Liver (tissue), 9 donors: ENCODE data around the gene CHST6. TPM values are rescaled to one million over a fixed set of nuclear protein-coding genes. Genes with fewer than 3 reads are reported as not detected.
"Not testable (repeated sequence)": the region's sequence is repeated elsewhere in the genome, so short reads cannot be mapped to it uniquely, and the experiment has no call there.

Experiments used
- DNase-seq: peaks from one replicate; pipeline ENCODE4 v3.0.0-alpha.2; 2017; ENCODE audit warnings: low spot score
- H3K27ac ChIP-seq, 2 donors: one replicate each; pipeline ENCODE4 v1.7.0; 2013; ENCODE audit warnings: inconsistent platforms in 2 of 2, low read length in 2 of 2, control low read depth in 1 of 2, low read depth in 1 of 2, mild to moderate bottlenecking in 1 of 2
- H3K27me3 ChIP-seq, 4 donors: one replicate each; pipeline versions ENCODE4 v1.6.1 to v1.7.0; 2013; ENCODE audit warnings: low read length in 3 of 4, inconsistent platforms in 1 of 4, mild to moderate bottlenecking in 1 of 4, moderate library complexity in 1 of 4; ENCODE audit not compliant: control insufficient read depth in 4 of 4, insufficient read depth in 4 of 4
- H3K36me3 ChIP-seq, 4 donors: one replicate each; pipeline versions ENCODE4 v1.6.1 to v1.7.0; 2013; ENCODE audit warnings: low read length in 3 of 4, mild to moderate bottlenecking in 3 of 4, low read depth in 1 of 4, moderate library complexity in 1 of 4; ENCODE audit not compliant: control insufficient read depth in 4 of 4, insufficient read depth in 3 of 4
- H3K4me1 ChIP-seq, 4 donors: one replicate each; pipeline versions ENCODE4 v1.6.1 to v1.7.0; 2013; ENCODE audit warnings: low read length in 3 of 4, mild to moderate bottlenecking in 3 of 4, moderate library complexity in 1 of 4; ENCODE audit not compliant: control insufficient read depth in 4 of 4, insufficient read depth in 4 of 4
- H3K4me3 ChIP-seq, 3 donors: one replicate each; pipeline versions ENCODE4 v1.6.1 to v1.7.0; 2013; ENCODE audit warnings: low read length in 3 of 3, control low read depth in 1 of 3, low read depth in 1 of 3, mild to moderate bottlenecking in 1 of 3
- H3K9ac ChIP-seq, 2 donors: one replicate each; pipeline ENCODE4 v1.7.0; 2013; ENCODE audit warnings: low read length in 2 of 2, mild to moderate bottlenecking in 2 of 2, moderate library complexity in 2 of 2, control low read depth in 1 of 2, low read depth in 1 of 2
- H3K9me3 ChIP-seq, 4 donors: one replicate each; pipeline versions ENCODE4 v1.6.1 to v1.7.0; 2013; ENCODE audit warnings: low read length in 3 of 4; ENCODE audit not compliant: control insufficient read depth in 4 of 4
- EGR1 ChIP-seq, 2 donors: IDR thresholded peaks; 2 replicates each; pipeline ENCODE4 v1.6.1; 2016 to 2018; ENCODE audit warnings: antibody characterized with exemption in 2 of 2, low read depth in 2 of 2
- FOXA2 ChIP-seq: IDR thresholded peaks from 2 replicates; pipeline ENCODE4 v1.6.1; 2016; ENCODE audit warnings: antibody characterized with exemption
- HNF4A ChIP-seq, 2 donors: conservative IDR thresholded peaks; 2 replicates each; pipeline ENCODE4 v1.6.1; 2016; ENCODE audit warnings: antibody characterized with exemption in 2 of 2, mild to moderate bottlenecking in 2 of 2
- HNF4G ChIP-seq: IDR thresholded peaks from 2 replicates; pipeline ENCODE4 v1.6.1; 2016; ENCODE audit warnings: antibody characterized with exemption
- MAX ChIP-seq: IDR thresholded peaks from 2 replicates; pipeline ENCODE4 v1.6.1; 2016; ENCODE audit warnings: antibody characterized with exemption
- NR2F2 ChIP-seq: IDR thresholded peaks from 2 replicates; pipeline ENCODE4 v1.6.1; 2016; ENCODE audit warnings: antibody characterized with exemption
- RAD21 ChIP-seq, 2 donors: IDR thresholded peaks; 2 replicates each; pipeline ENCODE4 v1.6.1; 2016; ENCODE audit warnings: antibody characterized with exemption in 2 of 2, mild to moderate bottlenecking in 2 of 2
- RXRA ChIP-seq, 2 donors: IDR thresholded peaks; 2 replicates each; pipeline ENCODE4 v1.6.1; 2017 to 2018; ENCODE audit warnings: antibody characterized with exemption in 2 of 2, mild to moderate bottlenecking in 1 of 2
- SP1 ChIP-seq: IDR thresholded peaks from 2 replicates; pipeline ENCODE4 v1.6.1; 2018; ENCODE audit warnings: antibody characterized with exemption, mild to moderate bottlenecking
- TAF1 ChIP-seq: conservative IDR thresholded peaks from 2 replicates; pipeline ENCODE4 v1.6.1; 2016; ENCODE audit warnings: antibody characterized with exemption, mild to moderate bottlenecking
- YY1 ChIP-seq: IDR thresholded peaks from 2 replicates; pipeline ENCODE4 v1.6.1; 2016; ENCODE audit warnings: antibody characterized with exemption, mild to moderate bottlenecking
- ZBTB33 ChIP-seq: IDR thresholded peaks from 2 replicates; pipeline ENCODE4 v1.6.1; 2016; ENCODE audit warnings: antibody characterized with exemption
- WGBS: extraction: QIAGEN DNeasy Blood & Tissue Kit; methylation state at CpG from one replicate; pipeline ENCODE4 v1.1.7; 2013; 5-methylcytosine and 5-hydroxymethylcytosine counted together
- polyA plus RNA-seq, 2 donors: library from polyadenylated mRNA; stranded (reverse) in 1 of 2; unstranded in 1 of 2; fragments of 200-250 nt in 1 of 2; fragments of >200 nt in 1 of 2; fragmentation: Nextera tagmentation in 1 of 2; extraction: Ambion mirVana in 1 of 2; gene quantifications; one replicate each; pipeline versions ENCODE4 v1.2.1 to v1.2.3, GENCODE V29; 2013 to 2015
- total RNA-seq, 2 donors: library from RNA; depleted of rRNA; stranded (reverse); fragments of >200 nt; gene quantifications; one replicate each; pipeline ENCODE4 v1.2.3, GENCODE V29; 2014
- donor health status: healthy.
- donor health status: healthy.
- donor health status: healthy.
- donor health status: healthy.
- donor health status: healthy.

CHST6 gene
- total and polyA plus RNA-seq, 4 donors: under 0.01 to 0.17 TPM; not detected in 2

- peak; percentile 30 to 52 for TF ChIP-seq RXRA (IDR thresholded peaks at IDR 0.05)
- peak; percentile 40 for TF ChIP-seq FOXA2
- TF ChIP-seq RAD21 (IDR thresholded peaks at IDR 0.05): peak; percentile 84 to 93
- no peak for TF ChIP-seq TAF1
- peak; percentile 32 for TF ChIP-seq NR2F2
- TF ChIP-seq MAX: peak; percentile 40
- no peak for TF ChIP-seq EGR1 (IDR thresholded peaks at IDR 0.05; ENCODE audit: low read depth in 2 of 2)
Measured at GRCh38 chr16:75464122-75464918, 30.9 kb downstream of the CHST6 start, which contains the start of gene TMEM170A (continued).

GRCh38 chr16:75463389-75464121 is 31.7 kb downstream of the CHST6 start:
- not testable (repeated sequence) for H3K27me3 ChIP-seq, H3K9me3 ChIP-seq, H3K36me3 ChIP-seq, DNase-seq
- Histone ChIP-seq H3K4me3 (peak overlapping the region; percentile 62 to 94 (median 87)), H3K4me1 (peaks cover 0 to 11% (median 8%) of the 10 kb centered on the region in 4 donors), H3K27ac (peak overlapping the region; percentile 85 to 95), H3K9ac (peak overlapping the region; percentile 58)
- TF ChIP-seq RXRA (IDR thresholded peaks at IDR 0.05): peak; percentile 20
- WGBS: 3% methylated on average over 39 of the region's 39 CpGs

- peak overlapping the region in 1 of 3 donors; percentile 94 for H3K4me3 ChIP-seq
- WGBS: 41% methylated on average over 2 of the region's 2 CpGs
- no peak overlapping the region for H3K9ac ChIP-seq
- TF ChIP-seq HNF4A (conservative IDR thresholded peaks at IDR 0.05) (no peak), RXRA (IDR thresholded peaks at IDR 0.05) (no peak)
- H3K9me3 ChIP-seq: no peaks in the 10 kb centered on the region
- H3K36me3 ChIP-seq: no peaks in the 10 kb centered on the region
- no peak overlapping the region for H3K27ac ChIP-seq
- no peak for DNase-seq
- peaks cover 0 to 11% (median 8%) of the 10 kb centered on the region in 4 donors for H3K4me1 ChIP-seq
- H3K27me3 ChIP-seq: no peaks in the 10 kb centered on the region
Measured at GRCh38 chr16:75462806-75463205, 32.4 kb downstream of the CHST6 start.

- WGBS: 81% methylated on average over 2 of the region's 2 CpGs
- Histone ChIP-seq H3K4me1 (peaks cover 0 to 11% (median 8%) of the 10 kb centered on the region in 4 donors), H3K9ac (no peak overlapping the region), H3K27ac (no peak overlapping the region), H3K27me3 (no peaks in the 10 kb centered on the region), H3K4me3 (no peak overlapping the region), H3K9me3 (no peaks in the 10 kb centered on the region), H3K36me3 (no peaks in the 10 kb centered on the region)
- TF ChIP-seq SP1 (no peak), ZBTB33 (no peak), EGR1 (IDR thresholded peaks at IDR 0.05; ENCODE audit: low read depth in 2 of 2) (no peak), RXRA (IDR thresholded peaks at IDR 0.05) (no peak), HNF4G (no peak), YY1 (no peak)
- no peak for DNase-seq
Measured at GRCh38 chr16:75461575-75461974, 33.7 kb downstream of the CHST6 start.
